Stimulated activated CD4-positive, alpha-beta T cell treated with anti-CD3 and anti-CD28 coated beads, Interleukin-2, amount 100 ng/mL, for 24 hours (primary cell): ENCODE measurements around the gene NUP107.

ENCODE experiments used
- DNase-seq, 2 donors: peaks; one replicate each; pipeline ENCODE4 v3.0.0-alpha.2; 2020

Gene NUP107

GRCh38 chr12:68743356-68743755 is 56.6 kb downstream of the NUP107 start:
- no peak for DNase-seq

DNA sequence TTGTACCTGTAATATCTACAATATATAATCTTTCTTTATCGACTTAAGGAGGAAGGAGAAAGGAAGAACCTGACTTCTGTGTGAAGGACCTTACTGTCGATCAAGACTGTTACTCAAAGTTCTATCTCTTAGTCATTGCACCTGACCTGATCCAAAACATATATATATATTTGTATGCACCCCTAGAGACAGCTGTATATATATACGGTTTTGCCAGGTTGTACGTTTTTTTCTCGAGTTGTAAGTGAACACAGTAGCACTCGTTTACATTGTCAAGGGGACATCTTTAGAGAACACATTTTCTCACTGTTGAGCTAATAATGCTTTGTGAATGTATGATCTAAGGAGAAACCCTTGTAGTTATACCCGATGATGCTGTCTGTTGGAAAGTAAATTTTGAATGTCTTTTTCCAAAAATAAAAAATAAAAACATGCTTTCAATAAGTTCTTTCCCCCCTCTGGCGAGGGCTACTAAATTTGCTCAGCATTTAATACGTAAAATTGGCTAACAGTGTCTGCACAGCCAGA is 58.7 kb downstream of the NUP107 start:
- no peak for DNase-seq

- peak; percentile 92 to 93 for DNase-seq
Measured at GRCh38 chr12:68745904-68746571, 59.3 kb downstream of the NUP107 start, which contains the start of gene SLC35E3. SLC35E3 (plus strand) TSS chr12:68746176; CDS start chr12:68746378, 202 bp downstream.

- peak; percentile 33 to 37 for DNase-seq
Measured at GRCh38 chr12:68746572-68747180, 59.9 kb downstream of the NUP107 start.

DNA sequence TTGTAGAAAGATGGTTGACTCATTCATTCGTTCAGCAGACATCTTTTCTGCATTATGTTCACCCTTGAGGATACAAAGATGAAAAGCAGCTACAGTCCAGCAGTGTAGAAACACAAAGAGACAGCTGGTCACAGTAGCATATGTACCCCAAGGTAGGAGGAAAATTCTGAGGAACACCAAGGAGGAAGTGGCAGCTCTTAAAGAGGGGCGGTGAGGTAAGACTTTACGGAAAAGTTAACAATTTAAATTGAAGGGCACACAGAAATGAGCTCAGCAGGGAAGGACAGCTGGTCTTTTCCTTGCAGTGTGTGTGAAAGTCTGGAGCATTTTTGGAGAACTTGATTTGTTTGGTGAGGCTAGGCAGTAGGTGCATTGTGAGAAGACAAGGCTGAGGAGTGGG is 62.7 kb downstream of the NUP107 start:
- no peak for DNase-seq

GRCh38 chr12:68749861-68750260 is 63.1 kb downstream of the NUP107 start:
- DNase-seq, result no peak

DNA sequence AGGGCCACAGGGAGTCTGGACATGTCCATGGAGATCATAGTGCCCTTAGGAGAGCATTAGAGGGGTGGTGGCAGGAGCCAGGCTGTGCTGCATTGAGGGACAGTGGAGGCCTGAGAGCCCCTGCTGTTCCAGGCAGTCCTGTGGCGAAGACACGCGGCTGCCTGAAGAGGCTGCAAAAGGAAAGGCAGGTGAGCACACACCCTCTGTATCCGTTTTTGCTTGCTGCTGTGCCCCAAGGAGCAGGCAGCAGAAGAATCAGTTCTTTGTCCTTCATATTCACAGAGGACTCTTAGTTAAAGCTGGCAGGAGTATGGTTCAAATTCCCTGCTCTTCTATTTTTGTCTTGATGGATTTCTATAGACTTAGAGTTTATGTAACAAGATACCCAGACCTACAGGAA is 63.7 kb downstream of the NUP107 start:
- no peak for DNase-seq

- DNase-seq, result no peak
Measured at GRCh38 chr12:68755536-68756243, 68.9 kb downstream of the NUP107 start.

GRCh38 chr12:68759852-68760251 is 73.1 kb downstream of the NUP107 start:
- DNase-seq, result no peak

- no peak for DNase-seq
Measured at GRCh38 chr12:68760806-68761441, 74.1 kb downstream of the NUP107 start.

- DNase-seq, result no peak
Measured at GRCh38 chr12:68761442-68761812, 74.6 kb downstream of the NUP107 start.

GRCh38 chr12:68761901-68762630 is 75.3 kb downstream of the NUP107 start:
- no peak for DNase-seq

GRCh38 chr12:68762691-68763090 is 75.9 kb downstream of the NUP107 start:
- DNase-seq, result no peak

DNA sequence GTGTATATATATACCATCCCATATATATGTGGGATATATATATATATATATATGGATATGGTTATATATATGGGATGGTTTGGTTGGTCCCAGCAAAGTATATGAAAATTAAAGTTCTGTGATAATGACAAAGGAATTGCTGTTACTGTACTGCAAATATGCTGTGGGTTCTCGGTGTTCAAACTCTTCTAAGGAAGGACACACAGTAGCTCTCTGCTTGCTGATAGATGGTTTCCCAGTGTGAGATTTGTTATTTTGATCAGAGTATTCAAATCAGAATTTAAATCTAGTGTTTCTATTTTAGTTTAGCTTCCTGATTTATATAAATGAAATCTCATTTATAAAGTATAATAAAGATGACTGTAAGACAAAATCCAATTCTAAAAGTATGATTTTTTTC is 78.9 kb downstream of the NUP107 start:
- no peak for DNase-seq

- DNase-seq, result no peak
Measured at GRCh38 chr12:68766646-68767045, 79.9 kb downstream of the NUP107 start.

- DNase-seq, result no peak
Measured at GRCh38 chr12:68767191-68767590, 80.4 kb downstream of the NUP107 start.

- no peak for DNase-seq
Measured at GRCh38 chr12:68768431-68768939, 81.7 kb downstream of the NUP107 start.

GRCh38 chr12:68769941-68770340 is 83.2 kb downstream of the NUP107 start:
- no peak for DNase-seq

DNA sequence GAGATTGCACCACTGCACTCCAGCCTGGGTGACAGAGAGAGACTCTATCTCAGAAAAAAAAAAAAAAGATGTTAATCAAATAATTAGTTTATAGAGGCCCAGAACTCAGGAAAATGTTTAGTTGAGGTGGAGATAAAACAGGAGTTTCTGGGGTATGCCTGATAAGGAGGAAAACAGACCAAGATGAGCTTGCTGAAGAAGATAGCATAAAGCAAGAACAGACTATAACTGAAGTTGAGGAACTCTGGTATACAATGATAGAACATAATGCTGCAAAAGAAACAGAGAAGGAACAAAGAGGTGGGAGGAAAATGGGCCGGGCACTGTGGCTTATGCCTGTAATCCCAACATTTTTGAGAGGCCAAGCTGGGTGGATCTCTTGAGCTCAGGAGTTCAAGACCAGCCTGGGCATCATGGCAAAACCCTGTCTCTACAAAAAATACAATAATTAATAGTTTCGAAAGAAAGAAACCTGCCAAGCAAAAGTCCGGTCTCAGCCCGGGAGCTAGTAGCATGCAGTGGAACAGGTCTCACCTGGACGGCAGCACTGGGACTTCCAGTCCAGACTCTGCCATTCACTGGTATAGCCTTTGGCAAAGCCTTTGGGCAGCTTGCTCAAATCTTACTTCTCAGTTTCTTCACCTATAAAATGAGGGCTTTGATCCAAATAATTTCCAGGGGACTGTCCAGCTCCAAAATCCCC is 84.6 kb downstream of the NUP107 start:
- DNase-seq, result no peak

GRCh38 chr12:68772714-68773113 is 85.9 kb downstream of the NUP107 start:
- no peak for DNase-seq

DNA sequence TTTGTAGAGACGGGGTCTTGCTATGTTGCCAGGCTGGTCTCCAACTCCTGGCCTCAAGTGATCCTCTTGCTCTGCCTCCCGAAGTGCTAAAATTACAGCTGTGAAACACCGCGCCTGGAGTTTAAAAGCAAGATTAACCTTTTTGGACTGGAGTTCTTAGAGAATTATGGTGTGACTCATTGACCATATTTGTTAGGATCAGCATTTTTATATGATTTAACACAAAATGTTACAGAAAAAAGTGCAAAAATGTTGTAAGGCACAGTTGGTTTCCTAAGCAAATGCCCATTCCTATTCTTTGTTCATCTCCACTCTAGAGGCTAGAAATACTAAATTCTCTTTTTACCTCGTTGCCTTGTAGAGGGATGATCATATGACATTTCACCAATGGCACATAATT is 86.8 kb downstream of the NUP107 start:
- DNase-seq, result no peak

GRCh38 chr12:68775121-68775630 is 88.4 kb downstream of the NUP107 start:
- DNase-seq, result no peak
